CD4-positive, alpha-beta T cell treated with Interleukin-21 for 1 hour (primary cell): ENCODE results near the gene AKAP13.
A peak's percentile ranks its signal among the peaks of the same experiment; 100 is the strongest.
"Not testable (repeated sequence)": the region's sequence is repeated elsewhere in the genome, so short reads cannot be mapped to it uniquely, and the experiment has no call there.

Experiments used
- DNase-seq: peaks from one replicate; pipeline ENCODE4 v3.0.0-alpha.2; 2020

AKAP13 gene

DNA sequence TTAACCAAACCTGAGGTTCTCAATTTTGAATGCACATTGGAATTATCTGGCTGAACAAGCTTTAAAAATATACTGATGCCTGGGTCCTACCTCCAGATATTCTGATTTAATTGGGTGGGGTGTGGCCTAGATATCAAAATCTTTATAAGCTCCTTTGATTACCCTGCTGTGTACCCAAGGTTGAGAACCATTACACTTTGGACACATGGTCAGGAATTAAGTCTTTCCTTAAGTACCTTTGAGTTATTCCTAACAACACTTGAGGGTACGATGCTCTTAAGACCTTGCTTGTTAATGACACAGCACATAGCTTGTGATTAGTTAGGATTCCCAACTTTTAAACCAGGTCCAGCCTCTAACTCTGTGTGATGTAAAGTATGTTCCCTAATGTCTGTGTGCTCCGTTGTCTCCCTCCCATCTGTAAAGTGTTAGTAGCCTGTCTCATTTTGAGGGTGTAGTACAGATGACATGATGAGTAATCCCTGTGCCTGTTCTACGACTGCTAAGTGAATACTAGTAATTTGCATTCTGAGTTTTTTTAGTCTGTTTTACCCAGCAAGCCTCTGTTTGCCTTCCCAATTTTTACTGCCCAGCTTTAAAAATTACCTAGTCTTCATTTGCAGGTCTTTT is 259.5 kb downstream of the AKAP13 start:
- DNase-seq: no peak

DNA sequence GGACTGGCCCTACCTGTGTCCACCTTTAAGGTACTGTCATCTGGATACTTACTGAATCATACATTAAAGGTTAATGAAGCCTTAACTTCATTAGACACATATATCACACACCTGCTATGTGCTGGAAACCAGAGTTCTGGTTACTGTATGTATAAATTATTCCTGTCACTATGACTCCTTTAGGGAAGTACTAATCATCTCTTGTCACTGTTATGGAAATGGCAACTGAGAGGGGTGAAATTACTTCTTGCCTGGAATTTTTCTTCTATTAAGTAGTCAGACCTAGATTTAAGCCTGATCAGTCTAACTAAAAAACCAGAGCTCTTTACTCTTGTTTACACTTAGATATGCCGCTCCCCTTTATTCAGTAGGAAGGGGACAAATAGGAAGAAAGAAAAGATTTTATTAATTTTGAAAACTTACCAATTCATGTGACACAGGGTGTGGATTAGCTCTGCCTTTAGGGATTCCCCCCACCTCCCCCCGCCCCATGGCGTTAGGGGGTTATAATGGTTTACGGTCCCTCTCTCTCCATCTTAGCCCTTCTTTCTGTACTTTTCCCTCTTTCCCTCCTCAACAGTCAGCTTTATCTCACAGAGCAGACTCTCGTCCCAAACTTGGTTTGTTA is 261.8 kb downstream of the AKAP13 start:
- no peak for DNase-seq

DNA sequence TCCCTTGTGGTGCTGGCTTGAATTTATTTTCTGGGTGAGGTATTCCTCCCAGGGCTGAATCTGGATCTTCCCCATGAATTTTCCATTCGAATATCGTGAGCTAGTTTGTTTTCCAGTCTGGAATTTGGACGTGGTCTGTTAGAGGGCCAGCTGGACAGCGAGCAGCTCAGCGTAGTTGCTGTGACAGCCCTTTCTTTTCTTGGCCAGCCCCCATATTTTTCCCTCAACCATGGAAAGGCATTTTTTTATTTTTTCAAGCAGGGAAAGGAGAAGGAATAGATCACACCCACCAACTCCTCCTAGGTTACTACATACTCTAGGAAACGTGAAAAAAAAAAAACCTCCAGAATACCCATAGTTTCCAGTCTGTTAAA is 262.3 kb downstream of the AKAP13 start:
- no peak for DNase-seq

DNA sequence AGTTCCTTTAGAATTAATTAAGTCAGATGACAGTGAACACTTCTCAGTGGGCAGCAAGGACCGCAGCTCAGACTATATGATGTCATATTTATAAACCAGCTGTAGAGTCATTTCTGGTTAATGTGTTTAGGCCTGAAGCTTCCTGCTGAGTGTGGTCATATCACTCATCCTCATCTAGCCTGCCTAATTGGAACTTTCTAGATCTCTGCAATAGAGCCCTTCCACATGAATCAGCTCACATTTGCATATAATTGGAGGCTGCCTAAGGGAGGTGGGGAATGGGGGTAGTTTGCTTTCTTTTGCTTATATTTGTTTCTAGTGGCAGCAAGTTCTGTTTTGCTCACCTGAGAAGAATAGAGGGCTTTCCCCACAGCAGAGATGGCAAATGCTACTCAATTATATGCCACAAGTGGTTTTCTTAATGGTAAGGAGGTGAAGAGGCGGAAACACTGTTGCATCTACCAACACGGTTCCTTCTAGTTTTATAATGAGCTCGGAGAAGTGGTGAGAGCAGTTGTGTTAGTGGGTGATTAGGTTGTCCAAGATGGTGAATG is 266.2 kb downstream of the AKAP13 start:
- DNase-seq: peak; percentile 81

DNA sequence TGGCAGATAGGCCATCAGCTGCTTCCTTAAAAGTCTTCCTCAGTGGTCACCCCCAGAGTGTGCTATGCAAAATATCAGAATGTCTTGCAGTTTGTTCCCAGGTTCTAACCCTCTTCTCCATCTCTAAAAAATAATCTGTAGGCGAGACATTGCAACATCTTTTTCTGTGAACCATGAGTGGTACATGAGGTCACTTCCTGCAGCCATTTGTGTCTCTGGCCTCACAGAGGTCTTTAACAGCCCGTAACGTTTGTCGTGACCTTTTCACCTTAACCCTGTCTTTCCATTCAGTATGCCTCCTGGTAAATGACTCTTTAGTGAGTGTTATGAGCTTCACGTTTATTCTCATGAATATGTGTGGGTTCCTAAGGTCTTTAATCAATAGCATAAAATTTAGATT is 269.0 kb downstream of the AKAP13 start:
- DNase-seq: peak; percentile 47

DNA sequence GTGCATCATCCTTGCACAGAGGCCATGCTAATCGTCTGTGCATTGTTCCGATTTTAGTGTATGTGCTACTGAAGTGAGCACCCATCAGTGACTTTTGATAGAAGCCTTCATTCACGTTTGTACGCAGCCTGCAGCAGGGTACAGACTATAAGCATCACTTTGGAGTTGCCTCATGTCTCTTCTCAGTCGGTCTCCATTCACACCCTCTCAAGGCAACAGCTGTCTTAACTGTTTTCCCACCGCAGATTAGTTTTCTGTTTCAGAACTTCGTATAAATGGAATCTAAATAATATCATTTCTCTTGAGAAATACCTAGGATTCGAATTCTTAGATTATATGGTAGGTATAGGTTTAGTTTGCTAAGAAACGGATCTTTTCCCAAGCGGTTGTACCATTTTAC is 271.1 kb downstream of the AKAP13 start:
- no peak for DNase-seq

DNA sequence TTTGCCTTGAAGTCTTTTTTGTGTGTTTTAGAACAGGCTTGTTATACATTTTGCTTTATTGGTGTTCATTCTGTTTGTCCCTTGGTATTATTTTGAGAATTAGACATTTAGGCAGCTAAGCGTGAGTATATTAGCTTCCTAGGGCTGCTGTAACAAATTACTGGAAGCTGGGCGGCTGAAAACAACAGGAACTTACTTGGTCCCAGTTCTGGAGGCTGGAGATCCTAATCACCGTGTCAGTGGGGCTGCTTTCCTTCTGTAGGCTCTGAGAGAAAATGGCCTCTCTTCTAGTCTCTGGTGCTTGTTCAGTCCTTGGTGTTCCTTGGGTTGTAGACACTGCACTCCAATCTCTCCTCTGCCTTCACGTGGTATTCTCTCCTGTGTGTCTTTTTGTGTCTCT is 272.1 kb downstream of the AKAP13 start:
- no peak for DNase-seq

DNA sequence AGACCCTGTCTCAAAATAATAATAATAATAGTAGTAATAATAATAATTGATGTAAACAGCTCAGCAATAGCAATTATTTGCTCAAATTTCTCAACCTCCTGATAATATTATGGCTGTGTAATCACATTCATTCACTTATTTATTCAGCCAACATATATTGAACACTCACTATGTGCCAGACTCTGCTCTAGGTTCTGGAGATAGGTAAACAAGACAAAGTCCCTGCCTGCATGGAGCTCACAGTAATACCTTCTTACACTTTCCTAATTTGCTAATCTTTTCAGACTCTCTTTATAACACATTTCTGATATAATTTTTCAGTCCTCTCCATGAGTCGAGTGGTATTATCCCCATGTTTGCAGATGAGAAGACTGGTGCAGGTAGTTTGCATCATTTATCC is 276.7 kb downstream of the AKAP13 start:
- DNase-seq: no peak

DNA sequence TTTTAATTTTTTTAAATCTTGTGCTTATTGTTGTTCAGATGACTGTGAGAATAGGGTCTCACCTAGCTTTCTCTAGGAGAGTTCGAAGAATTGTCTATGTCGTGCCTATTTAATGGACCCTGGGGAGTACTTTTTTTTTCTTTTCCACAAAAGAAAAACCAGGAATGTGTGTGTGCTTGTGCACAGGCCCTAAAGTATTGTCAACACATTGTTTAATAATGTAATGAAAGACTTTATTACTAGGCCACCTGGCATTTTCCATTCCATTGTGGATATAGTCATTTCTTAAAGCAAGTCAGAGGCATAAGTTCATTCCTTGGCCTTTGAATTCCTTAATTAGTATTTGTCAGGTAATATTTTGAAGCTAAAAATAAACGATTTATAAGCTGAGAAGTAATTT is 278.4 kb downstream of the AKAP13 start:
- no peak for DNase-seq

DNA sequence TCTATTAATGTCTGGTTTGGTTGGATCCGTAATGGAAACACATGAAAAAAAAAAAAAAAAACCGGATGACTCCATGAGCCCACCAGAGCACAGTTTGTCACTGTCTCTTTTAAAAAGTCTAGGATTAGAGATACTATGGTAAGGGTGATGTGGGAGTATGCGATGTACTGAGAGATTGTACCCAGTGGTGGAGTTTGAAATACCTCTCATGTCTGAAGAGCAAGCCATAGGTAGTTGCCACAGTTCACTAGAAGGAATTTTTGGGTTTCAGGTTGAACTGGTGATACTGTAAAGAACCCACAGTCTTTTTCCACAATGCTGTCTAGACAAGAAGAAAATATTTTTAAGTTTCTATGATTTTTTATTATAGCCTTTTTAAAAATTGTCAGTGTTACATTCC is 281.5 kb downstream of the AKAP13 start:
- no peak for DNase-seq

DNA sequence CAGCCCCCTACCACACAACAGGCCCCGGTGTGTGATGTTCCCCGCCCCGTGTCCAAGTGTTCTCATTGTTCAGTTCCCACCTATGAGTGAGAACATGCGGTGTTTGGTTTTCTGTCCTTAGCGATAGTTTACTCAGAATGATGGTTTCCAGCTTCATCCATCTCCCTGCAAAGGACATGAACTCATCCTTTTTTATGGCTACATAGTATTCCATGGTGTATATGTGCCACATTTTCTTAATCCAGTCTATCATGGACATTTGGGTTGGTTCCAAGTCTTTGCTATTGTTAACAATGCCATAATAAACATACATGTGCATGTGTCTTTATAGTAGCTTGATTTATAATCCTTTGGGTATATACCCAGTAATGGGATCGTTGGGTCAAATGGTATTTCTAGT is 285.3 kb downstream of the AKAP13 start:
- DNase-seq: not testable (repeated sequence)

DNA sequence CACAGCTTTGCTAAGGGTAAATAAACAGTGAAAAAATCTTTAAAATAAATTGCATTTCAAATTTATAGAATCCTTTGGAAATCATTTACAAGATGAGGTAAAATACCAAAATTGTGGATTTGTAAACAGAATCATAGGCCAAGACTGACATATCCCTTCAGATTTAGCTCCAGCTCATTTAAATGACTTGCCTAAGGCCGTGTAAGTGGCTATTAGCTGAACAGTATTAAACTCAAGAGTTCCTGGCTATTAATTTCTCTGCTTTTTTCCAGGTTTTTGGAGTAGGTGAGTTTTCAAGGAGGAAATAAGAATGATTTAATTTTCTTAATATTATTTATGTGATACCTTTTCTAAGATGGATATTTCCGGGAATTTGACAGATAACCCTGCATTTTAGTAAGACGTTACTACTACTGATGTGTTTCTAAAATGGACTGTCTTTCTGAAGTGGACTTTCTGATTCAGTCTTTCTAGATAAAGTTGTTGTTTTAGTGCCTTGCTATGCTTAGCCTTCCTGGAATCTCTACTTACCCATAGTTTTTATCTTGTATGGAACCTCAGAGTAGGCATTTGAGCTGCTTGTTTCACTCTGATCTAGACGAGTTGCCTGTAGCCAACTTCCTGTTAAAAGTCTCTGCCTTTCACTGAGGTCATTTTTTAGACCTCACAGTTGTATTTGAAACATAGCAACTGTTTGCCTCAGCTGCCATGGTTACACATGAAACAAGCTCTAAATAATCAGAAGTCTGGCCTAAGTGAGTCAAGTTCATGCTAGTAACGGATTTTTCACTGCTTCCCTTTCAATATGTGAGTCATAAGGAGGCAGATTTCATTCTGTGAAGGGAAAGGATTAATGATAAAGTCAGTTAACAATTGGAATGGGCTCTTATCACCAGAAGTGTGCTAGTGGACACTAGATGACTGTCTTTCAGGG is 287.4 kb downstream of the AKAP13 start:
- DNase-seq: peak; percentile 93

DNA sequence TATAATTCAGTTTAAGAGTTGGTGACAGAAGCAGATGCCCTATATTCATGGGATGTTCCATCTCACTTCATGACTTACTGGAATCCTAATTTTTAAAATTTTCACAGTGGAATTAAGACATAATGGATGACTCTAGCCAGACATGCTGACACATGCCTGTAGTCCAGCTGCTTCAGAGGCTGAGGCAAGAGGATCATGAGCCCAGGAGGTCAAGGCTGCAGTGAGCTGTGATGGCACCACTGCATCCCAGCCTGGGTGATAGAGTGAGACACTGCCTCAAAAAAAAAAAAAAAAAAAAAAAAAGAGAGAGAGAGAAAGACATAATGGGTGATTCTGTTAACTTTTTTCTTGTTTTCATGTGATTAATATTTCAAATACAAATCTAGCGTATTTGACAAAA is 290.8 kb downstream of the AKAP13 start:
- DNase-seq: no peak

DNA sequence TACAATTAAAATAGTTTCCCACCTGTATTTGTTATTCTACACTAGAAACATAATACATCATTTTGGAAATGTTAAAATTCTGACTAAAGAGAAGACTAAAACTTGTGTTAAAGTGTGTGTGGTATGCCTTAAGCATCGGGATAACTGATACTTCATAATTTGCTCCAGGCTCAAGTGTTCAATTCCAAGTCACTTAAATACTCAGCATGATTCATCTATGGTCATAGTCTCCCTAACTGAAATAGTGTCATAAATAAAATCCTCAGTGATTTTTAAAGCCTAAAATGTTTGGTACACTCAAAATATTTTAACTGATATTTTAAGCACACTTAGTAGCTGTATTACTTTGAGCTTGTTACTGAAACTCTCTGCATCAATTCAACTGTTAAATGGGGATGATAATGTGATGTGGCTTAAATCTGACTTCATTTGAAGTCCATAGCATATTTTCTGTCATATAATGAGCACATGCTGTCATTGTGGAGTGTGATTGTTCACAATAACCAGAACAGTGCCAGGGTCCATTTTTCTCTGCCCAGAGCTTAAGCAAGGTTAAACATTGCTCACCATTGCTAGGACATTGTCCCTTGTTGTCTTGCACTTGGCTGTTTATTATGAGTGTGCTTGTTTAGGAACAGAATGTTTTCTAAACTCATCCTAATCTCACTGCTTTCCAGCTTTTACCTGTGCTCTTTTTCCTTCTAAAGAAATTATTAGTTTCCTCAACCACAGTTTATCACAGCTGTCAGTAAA is 292.1 kb downstream of the AKAP13 start:
- no peak for DNase-seq

DNA sequence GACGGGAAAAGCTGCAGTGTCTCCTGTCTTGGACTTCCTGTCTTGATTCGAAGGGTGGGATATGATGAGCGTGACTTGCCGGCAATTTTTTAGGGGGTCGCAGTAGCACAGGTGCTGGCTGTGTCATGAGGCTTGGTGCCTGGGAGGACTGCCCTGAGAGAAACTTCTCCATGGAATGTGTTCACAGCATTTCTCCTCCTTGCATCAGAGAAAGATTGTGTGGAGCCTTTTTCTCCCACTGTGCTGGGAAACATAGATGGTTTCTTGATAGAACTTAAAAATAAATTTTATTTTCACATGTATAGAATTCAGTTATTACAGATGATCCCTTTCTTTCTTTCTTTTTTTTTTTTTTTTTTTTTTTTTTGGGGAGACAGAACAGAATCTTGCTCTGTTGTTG is 292.9 kb downstream of the AKAP13 start:
- no peak for DNase-seq

DNA sequence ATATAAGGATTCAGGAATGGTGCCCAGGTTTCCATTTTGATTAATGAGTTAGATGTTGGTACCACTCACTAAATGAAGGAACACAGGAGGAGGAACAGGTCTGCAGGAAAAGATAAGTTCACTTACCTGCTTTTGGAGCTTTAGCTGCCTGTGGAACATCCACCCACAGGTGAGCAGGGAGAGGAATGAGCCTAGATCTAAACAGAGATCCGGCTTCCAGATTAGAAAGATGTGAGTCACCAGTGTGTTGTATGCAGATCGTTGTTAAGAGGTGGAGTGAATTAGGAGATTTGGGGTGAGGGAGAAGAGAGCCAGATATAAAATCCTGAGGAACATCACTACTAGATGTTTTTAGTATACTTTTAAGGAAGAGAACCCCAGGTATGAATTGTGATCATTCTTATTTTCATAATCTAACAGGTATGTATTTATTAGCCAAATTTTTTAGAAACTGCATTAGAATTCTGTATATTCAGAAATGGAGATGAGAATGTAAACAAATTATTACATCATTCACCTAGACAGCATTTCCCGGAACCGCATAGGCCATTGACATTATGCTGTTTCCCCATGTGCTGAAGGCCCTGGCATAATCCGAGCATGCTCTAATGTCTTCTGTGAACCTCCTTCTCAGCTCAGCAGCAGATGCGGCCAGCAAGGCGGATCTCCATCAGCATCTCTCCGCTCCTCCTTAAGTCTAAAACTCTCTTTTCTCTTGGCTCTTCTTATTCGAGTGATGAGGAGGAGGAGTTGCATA is 296.1 kb downstream of the AKAP13 start:
- DNase-seq: no peak

DNA sequence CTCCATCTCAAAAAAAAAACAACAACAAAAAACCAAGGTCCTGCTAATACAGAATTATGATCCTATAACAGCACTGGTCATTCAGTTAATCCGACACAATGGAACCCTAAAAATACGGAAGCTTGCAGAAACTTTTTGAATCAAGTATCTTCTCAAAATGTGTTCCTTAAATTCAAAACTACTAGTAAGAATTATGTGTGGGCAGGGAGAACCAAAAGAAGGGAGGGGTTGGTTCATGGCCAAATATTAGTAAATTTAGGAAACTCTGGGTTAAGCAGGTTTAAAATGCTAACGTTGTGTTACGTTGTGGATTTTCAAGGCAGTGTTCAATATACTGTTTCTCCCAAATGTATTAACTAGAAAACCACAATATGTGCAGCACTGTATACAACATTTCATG is 298.8 kb downstream of the AKAP13 start:
- no peak for DNase-seq

DNA sequence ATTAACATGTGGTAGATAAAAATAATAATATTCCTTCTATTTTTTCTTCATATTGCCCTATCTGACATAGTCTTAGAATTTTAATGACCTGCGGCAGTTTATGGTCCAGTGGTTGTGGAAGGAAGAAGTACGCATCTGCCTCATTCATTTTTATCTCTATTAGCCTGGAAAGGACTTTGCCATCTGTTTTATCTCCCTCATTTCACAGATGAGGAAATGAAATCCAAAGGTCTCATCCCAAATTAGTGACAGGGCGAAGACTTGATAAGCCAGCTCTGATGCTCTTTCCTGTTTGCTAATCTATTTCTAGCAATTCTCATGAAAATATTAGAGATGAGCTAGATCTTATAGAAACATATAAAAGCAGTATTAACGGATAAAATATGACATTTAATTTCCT is 301.0 kb downstream of the AKAP13 start:
- no peak for DNase-seq

DNA sequence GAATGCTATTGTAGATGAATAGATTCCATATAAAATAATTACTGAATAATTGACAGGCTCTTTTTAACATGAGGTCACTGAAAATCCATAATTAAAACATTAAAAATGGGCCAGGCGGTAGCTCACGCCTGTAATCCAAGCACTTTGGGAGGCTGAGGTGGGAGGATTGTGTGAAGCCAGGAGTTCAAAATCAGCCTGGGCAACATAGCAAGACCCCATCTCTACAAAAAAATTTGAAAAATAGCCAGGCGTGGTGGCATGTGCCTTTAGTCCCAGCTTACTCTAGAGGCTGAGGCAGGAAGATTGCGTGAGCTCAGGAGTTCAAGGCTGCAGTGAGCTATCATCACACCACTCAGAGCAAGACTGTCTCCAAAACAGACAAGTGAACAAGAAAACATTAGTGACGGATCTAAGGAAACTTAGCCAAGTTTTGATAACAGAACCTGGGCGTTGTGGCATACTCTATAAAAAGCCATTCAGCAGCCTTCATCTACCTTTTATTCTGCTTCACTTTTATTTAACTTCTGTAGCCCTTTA is 303.8 kb downstream of the AKAP13 start:
- no peak for DNase-seq

DNA sequence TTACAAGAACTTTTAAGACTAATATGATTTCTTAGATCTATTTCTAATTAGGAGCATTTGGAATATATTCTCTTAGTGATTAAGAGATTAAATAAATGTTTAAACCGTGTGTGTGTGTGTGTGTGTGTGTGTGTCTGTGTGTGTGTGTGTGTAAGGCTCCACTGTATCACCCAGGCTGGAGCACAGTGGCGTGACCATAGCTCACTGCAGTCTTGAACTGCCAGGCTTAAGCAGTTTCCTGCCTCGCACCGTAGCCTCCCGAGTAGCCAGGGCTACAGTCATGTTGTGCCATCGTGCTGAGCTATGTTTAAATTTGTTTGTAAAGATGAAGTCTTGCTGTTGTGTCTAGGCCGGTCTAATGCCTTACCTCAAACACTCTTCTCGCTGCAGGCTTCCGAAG is 305.0 kb downstream of the AKAP13 start:
- no peak for DNase-seq

DNA sequence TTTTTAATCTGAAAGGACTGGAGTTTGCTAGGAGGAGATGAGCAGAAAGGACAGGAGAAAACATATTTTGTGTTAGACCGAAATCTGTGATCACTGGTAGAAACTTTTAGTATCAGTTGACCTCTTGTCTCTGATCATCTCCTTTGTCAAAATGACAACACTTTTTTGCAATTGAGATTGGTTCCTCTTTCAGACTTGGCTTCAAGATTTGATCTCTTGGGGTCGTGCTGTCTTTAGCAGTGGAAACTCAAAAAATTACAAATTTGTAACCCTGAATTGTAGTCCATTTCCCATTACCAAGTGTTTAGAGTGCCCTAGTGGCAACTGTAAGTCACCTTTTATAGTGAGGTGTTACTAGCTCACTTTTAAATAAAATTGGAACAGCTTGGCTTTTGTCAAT is 306.9 kb downstream of the AKAP13 start:
- DNase-seq: no peak

DNA sequence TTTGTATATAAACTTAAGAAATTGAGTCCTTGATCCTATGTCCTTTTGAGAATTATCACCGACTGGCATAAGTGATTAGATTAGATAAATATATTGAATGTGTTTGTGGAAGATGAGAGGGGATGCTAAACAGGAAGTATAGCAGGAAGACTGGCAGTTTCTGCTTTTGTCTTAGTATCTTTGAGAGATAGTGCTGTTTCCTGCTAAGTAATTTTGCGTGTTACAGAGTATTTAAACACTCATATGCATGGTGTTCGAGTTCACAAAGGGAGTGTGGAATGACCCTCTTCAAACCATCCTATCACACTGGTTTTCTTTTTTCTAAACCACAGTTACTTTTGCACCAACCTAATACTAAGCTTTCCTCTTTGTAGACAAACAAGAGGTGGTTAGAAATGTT is 308.3 kb downstream of the AKAP13 start:
- DNase-seq: peak; percentile 51
